GM12801 (cell line): ENCODE data around the gene SPIRE2.

Experiments used
- CTCF ChIP-seq: IDR thresholded peaks from one replicate; pipeline ENCODE4 v1.5.1; 2011; ENCODE audit warnings: control low read depth; ENCODE audit not compliant: insufficient read length; ENCODE audit errors: extremely low read depth

SPIRE2 gene

GRCh38 chr16:89880477-89881367 lies 52.4 kb downstream of the SPIRE2 start:
- TF ChIP-seq CTCF, result no peak

GRCh38 chr16:89881368-89881730 lies 53.1 kb downstream of the SPIRE2 start:
- TF ChIP-seq CTCF, result no peak

GRCh38 chr16:89883346-89884040 lies 55.2 kb downstream of the SPIRE2 start:
- no peak for TF ChIP-seq CTCF

- TF ChIP-seq CTCF, result no peak
Measured at GRCh38 chr16:89884041-89884421, 55.8 kb downstream of the SPIRE2 start.

GRCh38 chr16:89887243-89887642 lies 59.0 kb downstream of the SPIRE2 start:
- TF ChIP-seq CTCF, result no peak

- TF ChIP-seq CTCF, result no peak
Measured at GRCh38 chr16:89890200-89890599, 61.9 kb downstream of the SPIRE2 start.

- no peak for TF ChIP-seq CTCF
Measured at GRCh38 chr16:89890886-89891657, 62.8 kb downstream of the SPIRE2 start.
